GM18870 (cell line): Measurements from ENCODE around the gene SHANK3.

ENCODE experiments used
- ATAC-seq: cut with Tn5 transposase; IDR thresholded peaks from one replicate; pipeline ENCODE4 v1.9.1; 2021; ENCODE audit warnings: moderate library complexity; ENCODE audit not compliant: unreplicated experiment

The SHANK3 gene

GRCh38 chr22:50677493-50678217, 5.0 kb downstream of the SHANK3 start:
- no peak for ATAC-seq

GRCh38 chr22:50678218-50678650, 5.6 kb downstream of the SHANK3 start:
- no peak for ATAC-seq

GRCh38 chr22:50678651-50679521, 6.3 kb downstream of the SHANK3 start:
- ATAC-seq: no peak

GRCh38 chr22:50683086-50683993, 10.7 kb downstream of the SHANK3 start:
- ATAC-seq: no peak

GRCh38 chr22:50683994-50684371, 11.4 kb downstream of the SHANK3 start:
- no peak for ATAC-seq

- no peak for ATAC-seq
Observed at GRCh38 chr22:50684501-50684900, 11.9 kb downstream of the SHANK3 start.

- ATAC-seq: no peak
Observed at GRCh38 chr22:50684986-50685385, 12.4 kb downstream of the SHANK3 start.

- ATAC-seq: no peak
Observed at GRCh38 chr22:50686794-50687193, 14.2 kb downstream of the SHANK3 start.

- ATAC-seq: no peak
Observed at GRCh38 chr22:50687829-50688228, 15.2 kb downstream of the SHANK3 start.

GRCh38 chr22:50688448-50688847, 15.8 kb downstream of the SHANK3 start:
- no peak for ATAC-seq

GRCh38 chr22:50691521-50691920, 18.9 kb downstream of the SHANK3 start:
- no peak for ATAC-seq

GRCh38 chr22:50693462-50693861, 20.8 kb downstream of the SHANK3 start:
- ATAC-seq: no peak

GRCh38 chr22:50694099-50694605, 21.5 kb downstream of the SHANK3 start:
- ATAC-seq: no peak

- ATAC-seq: no peak
Observed at GRCh38 chr22:50694766-50695420, 22.3 kb downstream of the SHANK3 start.

GRCh38 chr22:50695421-50696250, 23.0 kb downstream of the SHANK3 start:
- ATAC-seq: no peak

GRCh38 chr22:50696251-50696798, 23.7 kb downstream of the SHANK3 start:
- no peak for ATAC-seq

- no peak for ATAC-seq
Observed at GRCh38 chr22:50696799-50697561, 24.4 kb downstream of the SHANK3 start.

- no peak for ATAC-seq
Observed at GRCh38 chr22:50697667-50698506, 25.3 kb downstream of the SHANK3 start.
